NCI-H1930 (cell line): ENCODE data around the gene KCNQ4.

ENCODE experiments used
- DNase-seq, 2 experiments: peaks; one replicate each; lab custom pipeline; 2025; lab: John Stamatoyannopoulos, UW

The KCNQ4 gene

GRCh38 chr1:40861224-40862003 is 77.8 kb downstream of the KCNQ4 start:
- DNase-seq, result no peak

GRCh38 chr1:40862008-40862863 is 78.6 kb downstream of the KCNQ4 start, which contains the start of gene CITED4:
Gene CITED4 (minus strand): TSS chr1:40862363. CDS start chr1:40862127, 236 bp downstream.
- DNase-seq, result peak; percentile 85

GRCh38 chr1:40868051-40868723 is 84.6 kb downstream of the KCNQ4 start:
- no peak for DNase-seq

- DNase-seq, result no peak
Observed at GRCh38 chr1:40870135-40870728, 86.6 kb downstream of the KCNQ4 start.

- no peak for DNase-seq
Observed at GRCh38 chr1:40872276-40872675, 88.7 kb downstream of the KCNQ4 start.

- no peak for DNase-seq
Observed at GRCh38 chr1:40873863-40874472, 90.4 kb downstream of the KCNQ4 start.

GRCh38 chr1:40876436-40876761 is 92.8 kb downstream of the KCNQ4 start:
- DNase-seq, result no peak

GRCh38 chr1:40876891-40877290 is 93.3 kb downstream of the KCNQ4 start:
- no peak for DNase-seq

GRCh38 chr1:40877698-40878097 is 94.1 kb downstream of the KCNQ4 start:
- no peak for DNase-seq

GRCh38 chr1:40878906-40879305 is 95.3 kb downstream of the KCNQ4 start:
- no peak for DNase-seq

- DNase-seq, result no peak
Observed at GRCh38 chr1:40879482-40880175, 96.0 kb downstream of the KCNQ4 start.

GRCh38 chr1:40880813-40881549 is 97.4 kb downstream of the KCNQ4 start:
- DNase-seq, result no peak

GRCh38 chr1:40884055-40884795 is 100.6 kb downstream of the KCNQ4 start:
- DNase-seq, result no peak

- no peak for DNase-seq
Observed at GRCh38 chr1:40886318-40887011, 102.9 kb downstream of the KCNQ4 start.

- DNase-seq, result no peak
Observed at GRCh38 chr1:40887012-40887378, 103.4 kb downstream of the KCNQ4 start.

- no peak for DNase-seq
Observed at GRCh38 chr1:40887652-40888051, 104.1 kb downstream of the KCNQ4 start.
